ENCODE data around the gene TMEM187.

The TMEM187 gene

DNA sequence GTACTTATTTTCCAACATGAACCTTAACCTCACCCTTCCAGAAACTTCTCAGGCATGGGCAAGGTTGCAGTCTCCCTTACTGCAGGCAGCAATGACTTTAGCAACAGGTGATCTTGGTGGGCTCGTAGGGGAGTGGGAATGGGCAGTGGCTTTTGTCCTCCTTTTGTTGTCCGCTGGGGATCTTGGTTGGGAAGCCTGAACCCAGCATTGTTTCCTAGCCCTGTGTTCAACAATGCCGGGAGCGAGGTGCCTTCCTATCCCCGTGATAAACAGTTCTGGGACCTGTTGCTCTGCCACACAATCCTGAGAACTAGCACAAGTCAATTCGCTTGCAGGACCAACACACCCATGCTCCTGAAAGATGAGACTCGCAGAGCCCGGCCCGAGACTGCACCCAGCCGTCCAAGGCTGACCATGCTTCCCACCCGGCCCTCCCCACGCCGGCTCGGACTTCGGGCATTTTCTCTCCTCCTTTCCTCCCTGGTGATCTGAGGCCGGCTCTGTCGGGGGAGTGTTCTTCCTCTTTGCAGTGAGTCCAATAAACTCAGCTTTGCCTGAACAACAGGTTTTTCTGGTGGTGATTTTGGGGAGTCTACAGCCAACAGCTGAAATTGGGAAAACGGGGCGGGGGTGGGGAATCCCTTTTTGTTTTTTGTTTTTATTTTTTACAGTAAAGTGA, 26.9 kb downstream of the TMEM187 start:
- DNase-seq (ENCODE audit: low read depth in 2 of 2), result no peak

- DNase-seq (ENCODE audit: low read depth in 2 of 2), result no peak
Observed at GRCh38 chrX:154000051-154000450, 27.5 kb downstream of the TMEM187 start.

DNA sequence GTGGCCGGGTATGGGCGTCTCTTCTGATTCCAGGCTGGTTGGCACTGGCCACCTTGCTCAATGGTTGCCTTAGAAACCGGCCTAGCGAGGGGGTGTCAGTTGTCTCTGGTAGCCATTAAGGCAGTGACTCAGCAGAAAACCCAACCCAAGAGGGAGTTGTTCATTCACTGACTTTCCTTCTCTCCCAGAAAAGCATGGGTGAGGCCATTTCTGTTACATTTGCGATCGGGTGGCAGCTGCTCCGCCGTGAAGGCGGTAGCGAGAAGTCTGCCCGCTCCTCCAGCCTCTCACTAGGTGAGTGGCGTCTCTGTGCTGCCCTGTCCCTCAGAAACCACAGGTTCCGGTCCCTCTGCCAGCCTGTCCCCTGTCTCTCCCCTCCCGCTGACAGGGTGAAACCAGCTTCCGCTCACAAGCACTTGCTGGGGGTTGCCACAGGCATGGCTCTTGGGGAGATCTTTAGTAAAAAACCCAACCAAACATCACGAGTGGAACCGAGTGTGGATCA, 29.7 kb downstream of the TMEM187 start:
- DNase-seq (ENCODE audit: low read depth in 2 of 2), result no peak

- DNase-seq (ENCODE audit: low read depth in 2 of 2), result no peak
Observed at GRCh38 chrX:154004315-154004714, 31.8 kb downstream of the TMEM187 start.

GRCh38 chrX:154006947-154007346, 34.4 kb downstream of the TMEM187 start:
- DNase-seq (ENCODE audit: low read depth in 2 of 2), result no peak

GRCh38 chrX:154008521-154008920, 36.0 kb downstream of the TMEM187 start:
- no peak for DNase-seq (ENCODE audit: low read depth in 2 of 2)

DNA sequence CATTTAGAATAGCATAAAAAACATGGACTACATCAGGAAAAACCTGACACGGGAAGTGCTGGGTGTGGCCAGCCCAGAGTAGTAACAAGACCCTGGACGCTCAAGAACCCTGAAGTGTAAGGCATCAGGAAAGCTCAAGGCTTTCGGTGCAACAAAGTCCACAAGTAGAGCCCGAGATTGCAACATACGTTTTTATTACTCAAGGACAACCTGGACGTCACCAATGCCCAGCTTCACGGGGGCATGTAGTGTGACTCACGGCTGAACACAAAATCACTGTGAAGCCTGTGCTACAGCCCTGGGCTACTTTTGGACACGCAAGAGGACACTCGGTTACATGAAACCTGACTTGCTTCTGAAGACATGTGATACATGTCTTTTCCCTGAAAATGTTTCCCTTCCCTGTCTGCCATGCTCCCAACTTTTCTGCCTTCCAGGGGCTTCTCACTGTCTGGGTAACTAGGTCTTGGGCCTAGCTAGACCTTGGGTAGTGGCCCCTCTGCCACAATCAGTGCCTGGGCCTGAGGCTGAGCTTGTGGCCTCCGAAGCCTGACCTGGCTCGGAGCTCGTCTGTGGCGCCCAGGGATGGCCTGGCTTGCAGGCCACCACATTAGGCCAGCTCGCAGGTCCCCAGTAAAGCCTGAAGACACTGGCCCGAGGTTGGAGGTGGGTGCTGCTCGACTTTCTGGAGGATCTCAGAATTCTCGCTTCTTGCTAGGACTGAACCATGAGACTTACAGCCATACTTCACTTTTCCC, 38.0 kb downstream of the TMEM187 start:
- no peak for DNase-seq (ENCODE audit: low read depth in 2 of 2)

DNA sequence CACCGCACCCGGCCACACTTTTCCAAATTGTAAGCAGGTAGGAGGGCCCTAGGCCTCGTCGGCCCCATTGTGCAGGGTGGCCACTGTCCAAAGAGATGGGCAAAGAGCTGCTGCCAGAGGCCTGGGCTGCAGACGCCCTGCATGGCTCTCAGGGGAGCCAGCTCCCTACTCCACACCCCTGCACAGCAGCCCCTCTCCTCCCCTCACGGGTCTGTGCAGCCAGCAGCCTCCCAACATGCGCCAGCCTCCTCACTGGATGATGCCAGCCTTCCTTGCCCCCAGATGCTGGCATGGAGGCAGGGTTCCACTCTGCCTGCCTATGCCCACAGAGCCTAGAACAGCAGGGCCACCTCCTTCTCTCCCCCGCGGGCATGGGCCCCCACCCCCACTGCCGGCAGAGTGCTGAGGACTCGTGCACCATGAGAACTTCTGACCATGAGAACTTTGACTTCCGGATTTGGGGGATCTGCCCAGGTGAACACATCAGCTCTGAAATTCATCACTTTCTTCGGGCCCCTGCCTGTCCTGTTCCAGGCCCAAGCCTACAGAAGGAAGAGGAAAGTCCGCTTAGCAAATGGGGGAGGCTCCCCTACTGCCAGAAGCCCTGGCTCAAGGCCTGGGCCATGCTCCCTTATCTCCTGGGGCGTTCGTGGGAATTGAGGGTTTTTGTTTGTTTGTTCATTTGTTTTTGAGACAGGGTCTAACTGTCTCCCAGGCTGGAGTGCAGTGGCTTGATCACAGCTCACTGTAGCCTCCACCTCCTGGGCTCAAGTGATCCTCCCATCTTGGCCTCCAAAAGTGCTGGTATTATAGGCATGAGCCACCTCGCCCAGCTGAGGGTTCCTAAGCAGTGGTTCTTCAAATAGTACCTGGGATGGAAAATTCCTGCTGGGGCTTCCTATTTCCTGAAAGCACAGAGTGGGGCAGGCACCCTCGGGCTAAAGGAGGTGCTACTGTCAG, 39.1 kb downstream of the TMEM187 start:
- DNase-seq (ENCODE audit: low read depth in 2 of 2), result no peak

DNA sequence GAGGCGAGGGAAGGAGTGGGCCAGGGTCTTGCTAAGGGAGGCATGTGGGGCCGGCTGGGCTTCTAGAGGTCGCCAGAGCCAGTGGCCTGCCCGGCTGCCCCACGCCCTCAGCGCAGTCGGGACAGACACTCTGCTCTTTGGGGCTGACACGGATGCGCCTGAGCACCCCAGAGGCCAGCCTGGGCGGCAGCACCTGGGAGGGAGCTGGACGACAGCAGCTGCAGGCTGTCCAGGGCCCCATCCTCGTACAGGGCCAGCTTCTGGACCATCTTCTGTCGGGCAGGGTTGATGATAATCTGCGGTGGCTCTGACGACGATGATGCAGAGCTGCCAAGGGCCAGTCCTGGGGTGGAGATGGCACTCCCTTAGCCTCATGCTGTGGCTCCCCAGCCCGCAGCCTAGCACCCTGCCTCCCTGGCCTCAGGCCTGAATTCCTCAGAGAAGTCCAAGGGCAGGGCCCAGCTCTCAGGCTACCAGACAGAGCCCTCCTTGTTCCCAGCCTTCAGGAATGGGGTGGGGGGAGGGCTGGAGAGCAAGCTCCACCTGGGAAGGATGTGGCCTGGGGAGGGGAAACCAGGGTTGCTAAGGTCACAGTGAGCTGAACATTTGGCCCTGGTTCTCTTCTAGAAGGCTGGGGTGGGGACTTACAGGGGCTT, 39.9 kb downstream of the TMEM187 start:
- DNase-seq (ENCODE audit: low read depth in 2 of 2), result no peak

GRCh38 chrX:154013001-154013421, 40.5 kb downstream of the TMEM187 start:
- DNase-seq (ENCODE audit: low read depth in 2 of 2), result no peak

DNA sequence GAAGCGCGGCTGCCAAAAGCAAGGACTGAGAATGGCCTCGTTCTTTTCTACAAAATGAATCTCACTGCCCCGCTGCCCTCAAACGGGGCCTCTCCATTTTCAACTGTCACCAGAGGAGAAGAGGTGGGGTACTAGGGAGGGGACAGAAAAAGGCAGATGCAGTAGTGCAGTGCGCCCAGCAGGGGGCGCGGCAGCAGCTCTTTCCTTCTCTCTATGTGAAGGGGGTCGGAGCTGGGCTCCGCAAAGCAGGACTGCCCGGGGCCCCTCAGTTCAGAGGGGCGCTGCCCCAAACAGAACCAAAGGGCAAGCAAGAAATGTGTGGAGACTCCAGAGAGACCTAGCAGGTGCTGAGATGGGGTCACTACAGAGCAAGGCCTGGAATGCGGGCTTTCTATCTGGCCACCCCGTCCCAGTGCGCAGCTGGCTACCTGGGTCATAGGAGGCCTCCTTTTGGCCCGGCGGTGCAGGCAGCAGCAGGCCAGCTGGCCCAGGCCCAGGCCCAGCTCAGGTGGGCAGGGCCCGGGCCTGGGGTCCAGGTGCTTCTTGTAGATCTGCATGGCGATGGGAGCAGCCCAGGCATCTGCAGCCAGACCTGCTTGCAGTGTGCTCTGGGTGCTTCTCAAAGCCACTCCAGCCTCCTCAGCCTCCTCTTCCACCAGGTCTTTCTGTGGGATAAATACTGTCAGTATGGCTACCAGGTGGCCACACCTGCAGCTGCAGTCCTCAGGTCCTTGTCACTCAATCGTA, 41.2 kb downstream of the TMEM187 start:
- DNase-seq (ENCODE audit: low read depth in 2 of 2), result no peak

DNA sequence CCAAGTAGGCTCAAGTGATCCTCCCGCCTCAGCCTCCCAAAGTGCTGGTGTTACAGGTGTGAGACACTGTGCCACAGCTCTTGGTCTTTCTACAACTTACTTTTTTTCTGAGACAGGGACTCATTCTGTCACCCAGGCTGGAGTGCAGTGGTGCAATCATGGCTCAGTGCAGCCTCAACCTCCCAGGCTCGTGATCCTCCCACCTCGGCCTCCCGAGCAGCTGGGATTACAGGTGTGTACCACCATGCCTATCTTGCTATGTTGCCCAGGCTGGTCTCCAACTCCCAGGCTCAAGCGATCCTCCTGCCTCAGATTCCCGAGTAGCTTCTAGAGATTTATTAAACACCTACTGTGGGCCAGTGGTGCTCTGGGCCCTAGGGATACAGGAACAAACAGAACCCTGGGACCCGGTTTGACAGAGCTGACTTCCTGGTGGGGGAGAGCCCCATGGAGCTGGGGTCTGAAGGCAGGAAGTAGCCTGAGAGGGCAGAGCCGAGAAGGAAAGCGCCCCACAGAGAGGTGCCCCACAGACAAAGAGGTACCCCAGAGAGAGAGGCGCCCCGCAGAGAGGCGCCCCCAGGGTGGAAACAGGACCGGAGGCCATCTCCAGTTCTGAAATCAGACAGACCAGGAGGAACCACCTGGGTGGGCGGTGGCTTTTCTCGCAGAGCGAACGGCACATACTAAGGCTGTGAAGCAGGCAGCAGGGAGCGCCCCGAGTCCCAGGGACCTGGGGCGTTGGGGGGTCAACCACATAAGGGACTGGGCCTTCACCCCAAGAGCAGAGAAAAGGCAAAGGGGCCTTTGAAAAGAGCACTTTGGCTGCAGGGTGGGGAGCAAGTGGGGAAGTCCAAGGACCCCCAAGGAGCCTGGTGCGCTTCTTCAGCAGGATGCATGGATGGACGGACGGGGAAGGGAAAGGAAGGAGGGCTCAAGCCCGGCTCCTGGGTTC, 42.2 kb downstream of the TMEM187 start:
- no peak for DNase-seq (ENCODE audit: low read depth in 2 of 2)

- DNase-seq (ENCODE audit: low read depth in 2 of 2), result no peak
Observed at GRCh38 chrX:154015581-154016264, 43.2 kb downstream of the TMEM187 start.

- DNase-seq (ENCODE audit: low read depth in 2 of 2), result no peak
Observed at GRCh38 chrX:154016366-154017076, 44.0 kb downstream of the TMEM187 start.

GRCh38 chrX:154017766-154018517, 45.4 kb downstream of the TMEM187 start:
- DNase-seq (ENCODE audit: low read depth in 2 of 2), result no peak

GRCh38 chrX:154018518-154019060, 46.0 kb downstream of the TMEM187 start:
- DNase-seq (ENCODE audit: low read depth in 2 of 2), result no peak

GRCh38 chrX:154019061-154019621, 46.6 kb downstream of the TMEM187 start:
- no peak for DNase-seq (ENCODE audit: low read depth in 2 of 2)

Measured in stimulated activated CD4-positive, alpha-beta T cell treated with anti-CD3 and anti-CD28 coated beads, Interleukin-12 subunit alpha, Interleukin-12 subunit beta, amount 100 ng/mL, for 24 hours (primary cell).